Activated CD4-positive, alpha-beta T cell treated with anti-CD3 and anti-CD28 coated beads for 36 hours (primary cell): ENCODE results near the gene FRMD4A. TPM values are rescaled to one million over a fixed set of nuclear protein-coding genes. Genes with fewer than 3 reads are reported as not detected.

Experiments
- ATAC-seq: fragments of 200-7000 bp; cut with Tn5 transposase; one replicate; pipeline ENCODE4 v1.10.0; 2021; ENCODE audit warnings: mild to moderate bottlenecking, moderate library complexity
- CTCF ChIA-PET: fragments of 350-600 bp; sonication (Branson Sonifier 250); formaldehyde crosslinking; loops from one replicate; lab custom pipeline; 2021; ENCODE audit warnings: antibody characterized with exemption; lab: Charles Lee
- POLR2A ChIA-PET: fragments of 350-600 bp; sonication (Branson Sonifier 250); formaldehyde crosslinking; loops from one replicate; lab custom pipeline; 2021; ENCODE audit warnings: antibody characterized with exemption, inconsistent platforms; lab: Charles Lee
- DNase-seq: peaks from one replicate; pipeline ENCODE4 v3.0.0-alpha.2; 2020
- H3K27ac Mint-ChIP-seq: one replicate; pipeline ENCODE4 v1.8.0; 2021; ENCODE audit warnings: mixed read lengths
- H3K27me3 Mint-ChIP-seq: one replicate; pipeline ENCODE4 v1.8.0; 2021; ENCODE audit warnings: mixed read lengths
- H3K36me3 Mint-ChIP-seq: one replicate; pipeline ENCODE4 v1.8.0; 2021; ENCODE audit warnings: low read depth, mixed read lengths
- H3K4me1 Mint-ChIP-seq: one replicate; pipeline ENCODE4 v1.8.0; 2021; ENCODE audit warnings: mixed read lengths
- H3K4me3 Mint-ChIP-seq: one replicate; pipeline ENCODE4 v1.8.0; 2021; ENCODE audit warnings: mild to moderate bottlenecking, moderate library complexity, mixed read lengths
- H3K9me3 Mint-ChIP-seq: one replicate; pipeline ENCODE4 v1.8.0; 2021; ENCODE audit warnings: low read depth, mixed read lengths
- intact Hi-C, 2 experiments: fragments of 100-400 bp; cut with DNase I in 1 of 2; cut with micrococcal nuclease in 1 of 2; formaldehyde crosslinking; loops; one replicate each; pipeline versions ENCODE4 v1.14.2 to v1.15.1; 2022 to 2024; cut with DNase I, micrococcal nuclease
- total RNA-seq, 2 experiments: library from RNA; stranded (reverse); gene quantifications; one replicate each; pipeline ENCODE4 v1.2.3, GENCODE V29; 2021

Gene FRMD4A
- total RNA-seq, 2 experiments from 2014 or later = 0.85 to 1.3 TPM

GRCh38 chr10:13681960-13682359, 648.8 kb downstream of the FRMD4A start:
- no peak overlapping the region for H3K4me3 Mint-ChIP-seq
- no peak overlapping the region for H3K27ac Mint-ChIP-seq
- ATAC-seq = no peak
- H3K4me1 Mint-ChIP-seq = no peaks in the 10 kb centered on the region
- no peaks in the 10 kb centered on the region for H3K36me3 Mint-ChIP-seq
- DNase-seq = no peak
- ChIA-PET CTCF (no interaction called here), POLR2A (no interaction called here)
- intact Hi-C loops = no loop called here
- H3K9me3 Mint-ChIP-seq = no peaks in the 10 kb centered on the region
- peaks cover 7% of the 10 kb centered on the region for H3K27me3 Mint-ChIP-seq

GRCh38 chr10:13681528-13681927, 649.2 kb downstream of the FRMD4A start:
- Mint-ChIP-seq H3K4me1 (no peaks in the 10 kb centered on the region), H3K27me3 (peaks cover 7% of the 10 kb centered on the region), H3K36me3 (no peaks in the 10 kb centered on the region), H3K9me3 (no peaks in the 10 kb centered on the region), H3K27ac (no peak overlapping the region), H3K4me3 (no peak overlapping the region)
- POLR2A ChIA-PET = no interaction called here
- CTCF ChIA-PET = no interaction called here
- intact Hi-C loops = no loop called here
- ATAC-seq = no peak
- no peak for DNase-seq

- no peak overlapping the region for H3K4me3 Mint-ChIP-seq
- H3K36me3 Mint-ChIP-seq = no peaks in the 10 kb centered on the region
- CTCF ChIA-PET = no interaction called here
- H3K4me1 Mint-ChIP-seq = no peaks in the 10 kb centered on the region
- peaks cover 7% of the 10 kb centered on the region for H3K27me3 Mint-ChIP-seq
- ATAC-seq (no peak), DNase-seq (no peak)
- H3K27ac Mint-ChIP-seq = no peak overlapping the region
- intact Hi-C loops = no loop called here
- no peaks in the 10 kb centered on the region for H3K9me3 Mint-ChIP-seq
- POLR2A ChIA-PET = no interaction called here
Measured at GRCh38 chr10:13681095-13681494, 649.6 kb downstream of the FRMD4A start.

- no peak overlapping the region for H3K4me3 Mint-ChIP-seq
- H3K9me3 Mint-ChIP-seq = no peaks in the 10 kb centered on the region
- H3K27me3 Mint-ChIP-seq = peaks cover 5% of the 10 kb centered on the region
- POLR2A ChIA-PET = no interaction called here
- ATAC-seq (no peak), DNase-seq (no peak)
- CTCF ChIA-PET = no interaction called here
- no peak overlapping the region for H3K27ac Mint-ChIP-seq
- no peaks in the 10 kb centered on the region for H3K4me1 Mint-ChIP-seq
- intact Hi-C loops = no loop called here
- H3K36me3 Mint-ChIP-seq = no peaks in the 10 kb centered on the region
Measured at GRCh38 chr10:13678101-13678843, 652.5 kb downstream of the FRMD4A start.

GRCh38 chr10:13674645-13675588, 655.8 kb downstream of the FRMD4A start:
- Mint-ChIP-seq H3K4me3 (no peak overlapping the region), H3K27ac (no peak overlapping the region), H3K27me3 (peaks cover 3% of the 10 kb centered on the region), H3K9me3 (no peaks in the 10 kb centered on the region), H3K36me3 (no peaks in the 10 kb centered on the region), H3K4me1 (no peaks in the 10 kb centered on the region)
- ChIA-PET CTCF (no interaction called here), POLR2A (interaction anchor here (0.6 kb wide), 1 partner anchor 157 kb away, joined by 3 read pairs; no protein-coding TSS in a partner anchor)
- no peak for ATAC-seq
- DNase-seq = no peak
- intact Hi-C loops = no loop called here

GRCh38 chr10:13673156-13673555, 657.6 kb downstream of the FRMD4A start:
- Mint-ChIP-seq H3K27me3 (no peaks in the 10 kb centered on the region), H3K4me3 (no peak overlapping the region), H3K4me1 (no peaks in the 10 kb centered on the region), H3K36me3 (no peaks in the 10 kb centered on the region), H3K27ac (no peak overlapping the region), H3K9me3 (no peaks in the 10 kb centered on the region)
- intact Hi-C loops = no loop called here
- DNase-seq = no peak
- ATAC-seq = no peak
- CTCF ChIA-PET = no interaction called here
- POLR2A ChIA-PET = no interaction called here

GRCh38 chr10:13672548-13672947, 658.2 kb downstream of the FRMD4A start:
- H3K27me3 Mint-ChIP-seq = no peaks in the 10 kb centered on the region
- H3K27ac Mint-ChIP-seq = no peak overlapping the region

GRCh38 chr10:13671904-13672303, 658.8 kb downstream of the FRMD4A start:
- POLR2A ChIA-PET = no interaction called here
- no peak overlapping the region for H3K27ac Mint-ChIP-seq
- CTCF ChIA-PET = no interaction called here
- no peaks in the 10 kb centered on the region for H3K36me3 Mint-ChIP-seq
- H3K27me3 Mint-ChIP-seq = no peaks in the 10 kb centered on the region
- H3K4me1 Mint-ChIP-seq = no peaks in the 10 kb centered on the region
- no peaks in the 10 kb centered on the region for H3K9me3 Mint-ChIP-seq
- DNase-seq = no peak
- no peak for ATAC-seq
- intact Hi-C loops = no loop called here
- no peak overlapping the region for H3K4me3 Mint-ChIP-seq

More at GRCh38 chr10:13672548-13672947, 658.2 kb downstream of the FRMD4A start:
- intact Hi-C loops = no loop called here
- no peaks in the 10 kb centered on the region for H3K36me3 Mint-ChIP-seq
- ChIA-PET POLR2A (no interaction called here), CTCF (no interaction called here)
- no peaks in the 10 kb centered on the region for H3K9me3 Mint-ChIP-seq
- DNase-seq (no peak), ATAC-seq (no peak)
- H3K4me1 Mint-ChIP-seq = no peaks in the 10 kb centered on the region
- no peak overlapping the region for H3K4me3 Mint-ChIP-seq

GRCh38 chr10:13670311-13670710, 660.4 kb downstream of the FRMD4A start:
- POLR2A ChIA-PET = no interaction called here
- Mint-ChIP-seq H3K36me3 (no peaks in the 10 kb centered on the region), H3K9me3 (no peaks in the 10 kb centered on the region), H3K4me1 (no peaks in the 10 kb centered on the region), H3K27me3 (no peaks in the 10 kb centered on the region), H3K27ac (no peak overlapping the region), H3K4me3 (no peak overlapping the region)
- intact Hi-C loops = no loop called here
- no peak for DNase-seq
- CTCF ChIA-PET = interaction anchor here (0.7 to 2.8 kb wide), 2 partner anchors 11 to 371 kb away, joined by 3 to 12 read pairs; no protein-coding TSS in a partner anchor
- no peak for ATAC-seq

- ChIA-PET CTCF (interaction anchor here (0.7 to 2.8 kb wide), 2 partner anchors 11 to 371 kb away, joined by 3 to 12 read pairs; no protein-coding TSS in a partner anchor), POLR2A (no interaction called here)
- DNase-seq (no peak), ATAC-seq (no peak)
- intact Hi-C loops = no loop called here
- no peaks in the 10 kb centered on the region for H3K27me3 Mint-ChIP-seq
- H3K27ac Mint-ChIP-seq = no peak overlapping the region
- no peaks in the 10 kb centered on the region for H3K4me1 Mint-ChIP-seq
- H3K36me3 Mint-ChIP-seq = no peaks in the 10 kb centered on the region
- no peaks in the 10 kb centered on the region for H3K9me3 Mint-ChIP-seq
- no peak overlapping the region for H3K4me3 Mint-ChIP-seq
Measured at GRCh38 chr10:13669901-13670300, 660.8 kb downstream of the FRMD4A start.

GRCh38 chr10:13669182-13669855, 661.4 kb downstream of the FRMD4A start:
- intact Hi-C loops = no loop called here
- Mint-ChIP-seq H3K9me3 (no peaks in the 10 kb centered on the region), H3K4me1 (no peaks in the 10 kb centered on the region), H3K27me3 (no peaks in the 10 kb centered on the region), H3K4me3 (no peak overlapping the region), H3K27ac (no peak overlapping the region), H3K36me3 (no peaks in the 10 kb centered on the region)
- DNase-seq (no peak), ATAC-seq (no peak)
- POLR2A ChIA-PET = no interaction called here
- CTCF ChIA-PET = interaction anchor here (0.7 to 2.8 kb wide), 2 partner anchors 10 to 370 kb away, joined by 3 to 12 read pairs; no protein-coding TSS in a partner anchor
